K562 (cell line): ENCODE data around the gene HK1. TPM values are rescaled to one million over a fixed set of nuclear protein-coding genes. Genes with fewer than 3 reads are reported as not detected.
A peak's percentile ranks its signal among the peaks of the same experiment; 100 is the strongest.

Source experiments
- ATAC-seq: fragments of 200-7000 bp; cut with Tn5 transposase; 3 replicates; pipeline ENCODE4 v1.9.1; 2020; ENCODE audit warnings: moderate library complexity
- BruUV-seq: library from RNA; stranded (reverse); fragments of 400-500 nt; replicated peaks from 2 replicates; lab custom pipeline; 2021; lab: Mats Ljungman, UMichigan
- CTCF ChIA-PET: fragments of 300-600 bp; formaldehyde crosslinking; extraction: SDS; loops from one replicate; lab custom pipeline; 2021; ENCODE audit warnings: low intra/inter-chr PET ratio; lab: Yijun Ruan, JAX
- POLR2A ChIA-PET: fragments of 300-600, 350-650 bp; sonication (Branson Sonifier 250); formaldehyde crosslinking; extraction: SDS; loops from one replicate; lab custom pipeline; 2021; ENCODE audit warnings: antibody characterized with exemption, inconsistent platforms; lab: Yijun Ruan, JAX
- DNase-seq, 4 experiments: peaks; one replicate each; pipeline versions ENCODE4 v3.0.0 to v3.0.0-alpha.2; 2011 to 2018; ENCODE audit warnings: low spot score in 3 of 4, mixed read lengths in 3 of 4; ENCODE audit errors: extremely low read depth in 1 of 4
- FAIRE-seq: peaks from 2 replicates; lab custom pipeline; 2011; peaks lifted over from hg19 to GRCh38; lab: Jason Lieb, UNC
- H2AFZ ChIP-seq: 2 replicates; pipeline ENCODE4 v1.6.0; 2011; ENCODE audit warnings: low read depth, low read length, control low read depth, inconsistent platforms
- H3K27ac ChIP-seq: fragments of 200-600 bp; 3 replicates; pipeline ENCODE4 v1.8.0; 2011; ENCODE audit warnings: low read depth, mild to moderate bottlenecking, control low read depth, inconsistent platforms, low read length, moderate library complexity, mixed read lengths; ENCODE audit errors: extremely low read depth
- H3K27me3 ChIP-seq, 2 experiments: fragments of 300-600 bp in 1 of 2; 2 replicates in 1 of 2; 3 replicates in 1 of 2; pipeline versions ENCODE4 v1.6.0 to v1.8.0; 2011; ENCODE audit warnings: inconsistent platforms in 2 of 2, low read length in 2 of 2, mild to moderate bottlenecking in 1 of 2, mixed read lengths in 1 of 2, moderate library complexity in 1 of 2; ENCODE audit not compliant: control insufficient read depth in 2 of 2, insufficient read depth in 2 of 2
- H3K36me3 ChIP-seq: fragments of 300-600 bp; 3 replicates; pipeline ENCODE4 v1.8.0; 2011; ENCODE audit warnings: mild to moderate bottlenecking, low read length, inconsistent platforms; ENCODE audit not compliant: control insufficient read depth, insufficient read depth
- H3K4me1 ChIP-seq, 2 experiments: fragments of 200-600 bp in 1 of 2; replicated peaks in 1 of 2; 2 replicates in 1 of 2; 3 replicates in 1 of 2; pipeline versions ENCODE4 v1.5.1 to v1.8.0; 2011; ENCODE audit warnings: inconsistent platforms in 2 of 2, low read length in 2 of 2, mild to moderate bottlenecking in 1 of 2, mixed read lengths in 1 of 2, moderate library complexity in 1 of 2; ENCODE audit not compliant: control insufficient read depth in 2 of 2, insufficient read depth in 2 of 2
- H3K4me2 ChIP-seq: 2 replicates; pipeline ENCODE4 v1.6.1; 2011; ENCODE audit warnings: low read length, control low read depth, inconsistent platforms, mixed read lengths; ENCODE audit not compliant: insufficient read depth
- H3K4me3 ChIP-seq: fragments of 200-600 bp; sonication (generic), shearing (Covaris generic); 2 replicates; pipeline ENCODE4 v1.5.1; 2016; ENCODE audit warnings: control low read depth, inconsistent platforms
- H3K79me2 ChIP-seq: fragments of 200-600 bp; 3 replicates; pipeline ENCODE4 v1.8.0; 2011; ENCODE audit warnings: low read length, inconsistent platforms; ENCODE audit not compliant: control insufficient read depth, insufficient read depth
- H3K9ac ChIP-seq, 2 experiments: 2 replicates each; pipeline versions ENCODE4 v1.6.0 to v1.6.1; 2011; ENCODE audit warnings: low read depth in 2 of 2, low read length in 2 of 2, control low read depth in 1 of 2, inconsistent platforms in 1 of 2, mild to moderate bottlenecking in 1 of 2, mixed read lengths in 1 of 2; ENCODE audit not compliant: insufficient read depth in 1 of 2
- H3K9me1 ChIP-seq: one replicate; pipeline ENCODE4 v1.6.0; 2011; ENCODE audit warnings: inconsistent platforms, mild to moderate bottlenecking, low read length, moderate library complexity; ENCODE audit not compliant: control insufficient read depth, insufficient read depth
- H3K9me3 ChIP-seq: replicated peaks from 2 replicates; pipeline ENCODE4 v1.5.1; 2011; ENCODE audit warnings: low read depth, low read length, inconsistent platforms; ENCODE audit not compliant: control insufficient read depth, insufficient read depth
- H4K20me1 ChIP-seq: replicated peaks from 2 replicates; pipeline ENCODE4 v1.6.1; 2011; ENCODE audit warnings: low read length, inconsistent platforms, mixed read lengths; ENCODE audit not compliant: control insufficient read depth, insufficient read depth
- BHLHE40 ChIP-seq: IDR thresholded peaks from 2 replicates; pipeline ENCODE4 v1.6.1; 2011; ENCODE audit warnings: low read length, improper control_type of control experiment
- GATAD2B ChIP-seq: fragments of 450-650 bp; IDR thresholded peaks from 2 replicates; pipeline ENCODE4 v1.6.1; 2017; ENCODE audit warnings: mild to moderate bottlenecking, borderline replicate concordance
- JUN ChIP-seq, 2 experiments: sonication (generic) in 1 of 2; formaldehyde crosslinking in 1 of 2; IDR thresholded peaks; 2 replicates each; pipeline versions ENCODE4 v1.6.1 to v1.8.0; 2012 to 2022; ENCODE audit warnings: borderline replicate concordance in 2 of 2, mild to moderate bottlenecking in 2 of 2, improper control_type of control experiment in 1 of 2, low read depth in 1 of 2, low read length in 1 of 2, missing genetic modification reagents in 1 of 2
- MTF1 ChIP-seq: fragments of 250-450 bp; sonication (Bioruptor Pico); IDR thresholded peaks from 2 replicates; pipeline ENCODE4 v1.9.0; 2021; ENCODE audit warnings: moderate library complexity, mild to moderate bottlenecking, inconsistent platforms, borderline replicate concordance
- PYGO2 ChIP-seq: fragments of 450-650 bp; IDR thresholded peaks from 2 replicates; pipeline ENCODE4 v1.6.1; 2016; ENCODE audit warnings: mild to moderate bottlenecking, missing genetic modification characterization, moderate library complexity, missing compliant biosample characterization
- SUPT5H ChIP-seq: fragments of 450-650 bp; IDR thresholded peaks from 2 replicates; pipeline ENCODE4 v1.6.1; 2016
- TEAD4 ChIP-seq, 2 experiments: sonication (generic) in 1 of 2; formaldehyde crosslinking in 1 of 2; IDR thresholded peaks; 2 replicates each; pipeline versions ENCODE4 v1.6.1 to v1.8.0; 2012 to 2022; ENCODE audit warnings: borderline replicate concordance in 1 of 2, inconsistent platforms in 1 of 2, low read length in 1 of 2, mild to moderate bottlenecking in 1 of 2, missing genetic modification reagents in 1 of 2
- TFE3 ChIP-seq: fragments of 450-650 bp; formaldehyde crosslinking; IDR thresholded peaks from 2 replicates; pipeline ENCODE4 v1.4.0; 2020; ENCODE audit warnings: mild to moderate bottlenecking, mixed read lengths
- ZNF217 ChIP-seq: sonication (generic); formaldehyde crosslinking; IDR thresholded peaks from 2 replicates; pipeline ENCODE4 v1.8.0; 2022; ENCODE audit warnings: mild to moderate bottlenecking, missing genetic modification reagents
- WGBS: fragments of 100-300 bp; shearing (Covaris generic); methylation state at CpG from one replicate; pipeline ENCODE4 v1.1.6; 2016; ENCODE audit warnings: low coverage, mixed read lengths; ENCODE audit not compliant: insufficient coverage; ENCODE audit errors: missing lambda C conversion rate; 5-methylcytosine and 5-hydroxymethylcytosine counted together
- in situ Hi-C: fragments of 300-500 bp; cut with MboI; formaldehyde crosslinking; loops from 4 replicates; pipeline ENCODE4 v1.15.0; 2018; ENCODE audit warnings: inconsistent platforms, mixed read lengths
- intact Hi-C: fragments of 100-400 bp; cut with micrococcal nuclease; formaldehyde crosslinking; loops from 2 replicates; pipeline ENCODE4 v1.14.2; 2022
- polyA plus RNA-seq, 8 experiments: library from polyadenylated mRNA; depleted of rRNA in 4 of 8; stranded (reverse) in 5 of 8; unstranded in 3 of 8; fragments of >200 nt; fragmentation: Nextera tagmentation in 2 of 8; fragmentation: Illumina TruSeq in 1 of 8; extraction: Ambion mirVana in 2 of 8; extraction: Trizol in 1 of 8; gene quantifications; 2 replicates each; pipeline versions ENCODE4 v1.2.1 to v1.2.3, GENCODE V29; 2011 to 2014; ENCODE audit warnings: inconsistent platforms in 1 of 8, missing spikeins in 1 of 8
- total RNA-seq, 7 experiments: library from RNA; depleted of rRNA in 6 of 7; stranded (reverse); fragments of >200 nt in 6 of 7; fragmentation: Illumina TruSeq in 2 of 7; extraction: Trizol in 2 of 7; gene quantifications; 2 replicates each; pipeline versions ENCODE4 v1.2.1 to v1.2.3, GENCODE V29; 2011 to 2021; ENCODE audit warnings: low replicate concordance in 1 of 7
- TF ChIP-seq, protein P1 (sequence below): fragments of 250-450 bp; sonication (Bioruptor Pico); IDR thresholded peaks from 2 replicates; pipeline ENCODE4 v1.5.0; 2020; ENCODE audit warnings: mild to moderate bottlenecking

HK1 gene
- total and polyA plus RNA-seq, 9 of the 15 experiments (the other 6 are each of a cell fraction or from before 2014, with no cell fraction given), result 29.2 to 444 (median 193) TPM

DNA sequence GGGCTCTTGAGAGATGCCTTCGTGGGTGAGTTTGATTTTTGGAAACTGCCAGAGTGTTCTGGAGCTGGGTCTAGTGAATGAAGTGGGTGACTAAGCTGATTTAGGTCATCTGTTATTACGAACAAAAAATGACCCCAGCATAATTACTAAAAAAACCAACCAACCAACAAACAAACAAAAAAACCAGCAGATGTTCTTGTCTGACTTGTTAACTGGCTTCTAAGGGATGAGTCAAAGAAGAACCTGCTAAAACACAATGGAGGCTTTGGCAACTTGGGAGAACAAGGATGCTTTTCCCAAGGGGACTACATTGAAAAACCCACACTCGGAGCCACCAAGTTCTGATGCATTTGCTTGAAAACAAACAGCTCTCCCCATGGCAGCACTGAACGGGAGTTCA lies 126.9 kb downstream of the HK1 start:
- Histone ChIP-seq H3K36me3 (peaks cover 41% of the 10 kb centered on the region), H3K79me2 (no peaks in the 10 kb centered on the region), H3K9me1 (peaks cover 2% of the 10 kb centered on the region), H3K4me1 (peaks cover 15 to 28% of the 10 kb centered on the region in 2 experiments), H4K20me1 (0 out of 2 replicates have a peak, but pooled peaks cover 4% of the 10 kb centered on the region), H3K9me3 (no peaks in the 10 kb centered on the region), H2AFZ (no peak overlapping the region), H3K27me3 (no peaks in the 10 kb centered on the region), H3K27ac (peak overlapping the region; percentile 19; the same call in 1 of the 3 replicates), H3K9ac (peak overlapping the region in 1 of 2 experiments; percentile 74; a peak in 2 of 4 replicates), H3K4me3 (no peak overlapping the region), H3K4me2 (no peak overlapping the region)
- BruUV-seq, result no TSS peak
- CTCF ChIA-PET, result no interaction called here
- TF ChIP-seq GATAD2B, result no peak
- 0 out of 2 replicates have a peak, but pooled peaks have one; percentile 6 for TF ChIP-seq SUPT5H
- intact Hi-C loops (no loop called here), in situ Hi-C loops (no loop called here)
- 30% methylated on average over 4 of the region's 4 CpGs for WGBS
- FAIRE-seq (peak; percentile 70), DNase-seq (no peak), ATAC-seq (no peak)
- POLR2A ChIA-PET, result interaction anchor here (0.6 to 1.6 kb wide), 4 partner anchors 15 to 1603 kb away, joined by 3 to 5 read pairs (median 3); no protein-coding TSS in a partner anchor

DNA sequence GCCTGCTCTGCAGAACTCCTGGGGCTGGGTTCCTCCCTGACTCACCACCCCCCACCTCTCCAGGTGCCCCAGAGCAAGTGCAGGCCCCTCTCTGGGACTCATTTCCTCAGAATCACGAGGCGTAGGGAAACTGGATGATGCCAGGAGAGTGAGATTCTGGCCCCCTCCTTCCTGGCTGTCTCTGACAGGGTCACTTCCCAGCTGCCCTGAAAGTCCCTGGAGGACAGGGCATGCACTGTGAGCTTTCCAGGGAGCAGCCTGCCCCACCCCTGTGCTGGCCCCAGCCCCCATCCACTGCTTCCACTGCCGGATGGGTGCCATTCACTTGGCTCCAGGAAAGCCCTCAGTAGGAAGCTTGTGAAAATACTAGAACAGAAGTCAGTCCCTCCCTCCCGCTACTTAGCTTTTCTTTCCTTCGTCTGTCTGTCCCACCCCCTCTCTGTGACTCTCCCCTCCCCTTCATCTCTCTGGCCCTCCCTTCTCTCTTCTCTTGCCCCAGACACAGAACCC lies 128.1 kb downstream of the HK1 start:
- Histone ChIP-seq H3K9ac (peak overlapping the region in 1 of 2 experiments; percentile 53; a peak in 2 of 4 replicates), H3K4me1 (peaks cover 22 to 25% of the 10 kb centered on the region in 2 experiments), H2AFZ (no peak overlapping the region), H3K9me3 (no peaks in the 10 kb centered on the region), H3K79me2 (no peaks in the 10 kb centered on the region), H3K36me3 (peaks cover 30% of the 10 kb centered on the region; the same call in 2 of the 3 replicates), H3K27me3 (no peaks in the 10 kb centered on the region), H3K4me2 (no peak overlapping the region), H3K4me3 (no peak overlapping the region), H3K9me1 (peaks cover 2% of the 10 kb centered on the region), H4K20me1 (0 out of 2 replicates have a peak, but pooled peaks cover 4% of the 10 kb centered on the region), H3K27ac (no peak overlapping the region)
- ChIA-PET CTCF (no interaction called here), POLR2A (interaction anchor here (0.5 to 1.7 kb wide), 4 partner anchors 14 to 192 kb away, joined by 3 to 7 read pairs (median 4); no protein-coding TSS in a partner anchor)
- FAIRE-seq (peak; percentile 15), DNase-seq (no peak), ATAC-seq (no peak)
- 34% methylated on average over 5 of the region's 5 CpGs for WGBS
- in situ Hi-C loops (no loop called here), intact Hi-C loops (no loop called here)
- BruUV-seq, result no TSS peak
- no peak for TF ChIP-seq ZNF217 (CRISPR knock-in tag)
- TF ChIP-seq TFE3 (CRISPR knock-in tag), result no peak
- no peak for TF ChIP-seq PYGO2 (tag)
- TF ChIP-seq, protein P1, sequence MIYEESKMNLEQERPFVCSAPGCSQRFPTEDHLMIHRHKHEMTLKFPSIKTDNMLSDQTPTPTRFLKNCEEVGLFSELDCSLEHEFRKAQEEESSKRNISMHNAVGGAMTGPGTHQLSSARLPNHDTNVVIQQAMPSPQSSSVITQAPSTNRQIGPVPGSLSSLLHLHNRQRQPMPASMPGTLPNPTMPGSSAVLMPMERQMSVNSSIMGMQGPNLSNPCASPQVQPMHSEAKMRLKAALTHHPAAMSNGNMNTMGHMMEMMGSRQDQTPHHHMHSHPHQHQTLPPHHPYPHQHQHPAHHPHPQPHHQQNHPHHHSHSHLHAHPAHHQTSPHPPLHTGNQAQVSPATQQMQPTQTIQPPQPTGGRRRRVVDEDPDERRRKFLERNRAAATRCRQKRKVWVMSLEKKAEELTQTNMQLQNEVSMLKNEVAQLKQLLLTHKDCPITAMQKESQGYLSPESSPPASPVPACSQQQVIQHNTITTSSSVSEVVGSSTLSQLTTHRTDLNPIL, result no peak
- no peak for TF ChIP-seq BHLHE40
- TF ChIP-seq MTF1 (CRISPR knock-in tag), result no peak
- no peak for TF ChIP-seq TEAD4 (IDR thresholded peaks at IDR 0.05; ENCODE audit: low read length)
- no peak for TF ChIP-seq TEAD4 (CRISPR knock-in tag; IDR thresholded peaks at IDR 0.05; ENCODE audit: borderline replicate concordance)
- TF ChIP-seq JUN (IDR thresholded peaks at IDR 0.05; ENCODE audit: borderline replicate concordance, low read depth, low read length), result no peak
- TF ChIP-seq JUN (CRISPR knock-in tag; IDR thresholded peaks at IDR 0.05; ENCODE audit: borderline replicate concordance), result no peak
